Measurements from ENCODE around the gene SQSTM1.
"Not testable (repeated sequence)": the region's sequence is repeated elsewhere in the genome, so short reads cannot be mapped to it uniquely, and the experiment has no call there.

SQSTM1 gene

GRCh38 chr5:179827680-179828079 lies 7.0 kb downstream of the SQSTM1 start:
- no peak for DNase-seq

GRCh38 chr5:179828756-179829421 lies 8.2 kb downstream of the SQSTM1 start:
- no peak for DNase-seq

- no peak for DNase-seq
Measured at GRCh38 chr5:179829732-179830435, 9.2 kb downstream of the SQSTM1 start.

- DNase-seq = no peak
Measured at GRCh38 chr5:179830818-179831468, 10.2 kb downstream of the SQSTM1 start.

GRCh38 chr5:179832039-179832745 lies 11.5 kb downstream of the SQSTM1 start:
- DNase-seq = no peak

- no peak for DNase-seq
Measured at GRCh38 chr5:179833056-179833708, 12.5 kb downstream of the SQSTM1 start.

- DNase-seq = no peak
Measured at GRCh38 chr5:179833709-179834070, 13.0 kb downstream of the SQSTM1 start.

GRCh38 chr5:179834120-179834519 lies 13.4 kb downstream of the SQSTM1 start:
- peak; percentile 19 to 48 for DNase-seq

- DNase-seq = not testable (repeated sequence)
Measured at GRCh38 chr5:179834871-179835270, 14.2 kb downstream of the SQSTM1 start.

- DNase-seq = no peak
Measured at GRCh38 chr5:179836225-179837019, 15.7 kb downstream of the SQSTM1 start.

GRCh38 chr5:179837076-179838011 lies 16.6 kb downstream of the SQSTM1 start:
- no peak for DNase-seq

GRCh38 chr5:179839328-179840256 lies 18.9 kb downstream of the SQSTM1 start:
- no peak for DNase-seq

GRCh38 chr5:179840321-179840720 lies 19.6 kb downstream of the SQSTM1 start:
- no peak for DNase-seq

- DNase-seq = no peak
Measured at GRCh38 chr5:179840766-179841165, 20.1 kb downstream of the SQSTM1 start.

- DNase-seq = no peak
Measured at GRCh38 chr5:179841621-179842020, 20.9 kb downstream of the SQSTM1 start.

- no peak for DNase-seq
Measured at GRCh38 chr5:179852993-179853547, 32.4 kb downstream of the SQSTM1 start.

- DNase-seq = no peak
Measured at GRCh38 chr5:179854356-179854755, 33.7 kb downstream of the SQSTM1 start.

- peak in 1 of 2 experiments; percentile 38 for DNase-seq
Measured at GRCh38 chr5:179858241-179858585, 37.5 kb downstream of the SQSTM1 start.

Data from NCI-H187 (cell line).